SK-N-SH treated with all-trans-retinoic acid at 6 μM for 48 hours (cell line): ENCODE data around the gene STK32B.

Experiments
- ATAC-seq: fragments of 200-7000 bp; cut with Tn5 transposase; 3 replicates; pipeline ENCODE4 v1.9.1; 2020; ENCODE audit warnings: mild to moderate bottlenecking, moderate library complexity
- ARNTL ChIP-seq: fragments of 450-650 bp; formaldehyde crosslinking; IDR thresholded peaks from 2 replicates; pipeline ENCODE4 v1.5.0; 2020; ENCODE audit warnings: low read depth, mild to moderate bottlenecking, moderate library complexity, borderline replicate concordance
- BACH2 ChIP-seq: fragments of 250-450 bp; sonication (Bioruptor Pico); IDR thresholded peaks from 2 replicates; pipeline ENCODE4 v1.9.0; 2021; ENCODE audit warnings: mild to moderate bottlenecking, borderline replicate concordance
- CSDC2 ChIP-seq: fragments of 250-450 bp; sonication (Bioruptor Pico); IDR thresholded peaks from 2 replicates; pipeline ENCODE4 v1.5.0; 2020; ENCODE audit warnings: mild to moderate bottlenecking, moderate library complexity
- ESRRG ChIP-seq: fragments of 250-450 bp; sonication (Bioruptor Pico); IDR thresholded peaks from 2 replicates; pipeline ENCODE4 v1.6.1; 2021; ENCODE audit warnings: mild to moderate bottlenecking
- GLIS3 ChIP-seq: fragments of 250-450 bp; sonication (Bioruptor Pico); IDR thresholded peaks from 2 replicates; pipeline ENCODE4 v1.5.0; 2020; ENCODE audit warnings: mild to moderate bottlenecking, moderate library complexity
- ISL1 ChIP-seq: fragments of 250-450 bp; sonication (Bioruptor Pico); IDR thresholded peaks from 2 replicates; pipeline ENCODE4 v2.1.2; 2022; ENCODE audit warnings: mild to moderate bottlenecking, moderate library complexity
- OSR1 ChIP-seq: fragments of 250-450 bp; sonication (Bioruptor Pico); IDR thresholded peaks from 2 replicates; pipeline ENCODE4 v1.8.0; 2022; ENCODE audit warnings: moderate library complexity, mild to moderate bottlenecking, inconsistent platforms
- PPARA ChIP-seq: fragments of 250-450 bp; sonication (Bioruptor Pico); IDR thresholded peaks from 2 replicates; pipeline ENCODE4 v1.5.0; 2020; ENCODE audit warnings: mild to moderate bottlenecking, borderline replicate concordance
- SNAI2 ChIP-seq: fragments of 250-450 bp; sonication (Bioruptor Pico); IDR thresholded peaks from 2 replicates; pipeline ENCODE4 v1.5.0; 2020; ENCODE audit warnings: mild to moderate bottlenecking, moderate library complexity
- TCF4 ChIP-seq: fragments of 250-450 bp; sonication (Bioruptor Pico); IDR thresholded peaks from 2 replicates; pipeline ENCODE4 v1.8.0; 2021; ENCODE audit warnings: mild to moderate bottlenecking, moderate library complexity, borderline replicate concordance
- TOX ChIP-seq: fragments of 250-450 bp; sonication (Bioruptor Pico); IDR thresholded peaks from 2 replicates; pipeline ENCODE4 v1.8.0; 2021; ENCODE audit warnings: mild to moderate bottlenecking, moderate library complexity, borderline replicate concordance
- ZC3H10 ChIP-seq: fragments of 250-450 bp; sonication (Bioruptor Pico); IDR thresholded peaks from 2 replicates; pipeline ENCODE4 v1.5.1; 2021; ENCODE audit warnings: mild to moderate bottlenecking, moderate library complexity
- ZFP3 ChIP-seq: fragments of 250-450 bp; sonication (Bioruptor Pico); IDR thresholded peaks from 2 replicates; pipeline ENCODE4 v1.5.0; 2020; ENCODE audit warnings: mild to moderate bottlenecking, moderate library complexity
- ZFP30 ChIP-seq: fragments of 450-650 bp; formaldehyde crosslinking; IDR thresholded peaks from 2 replicates; pipeline ENCODE4 v1.5.0; 2022; ENCODE audit warnings: mild to moderate bottlenecking, moderate library complexity
- ZNF565 ChIP-seq: fragments of 450-650 bp; formaldehyde crosslinking; conservative IDR thresholded peaks from 2 replicates; pipeline ENCODE4 v1.5.0; 2020; ENCODE audit warnings: low read depth, mild to moderate bottlenecking, moderate library complexity
- ZNF70 ChIP-seq: fragments of 450-650 bp; formaldehyde crosslinking; IDR thresholded peaks from 2 replicates; pipeline ENCODE4 v1.5.0; 2020; ENCODE audit warnings: mild to moderate bottlenecking, moderate library complexity
- ZNF8 ChIP-seq: fragments of 450-650 bp; formaldehyde crosslinking; IDR thresholded peaks from 2 replicates; pipeline ENCODE4 v1.5.0; 2020; ENCODE audit warnings: mild to moderate bottlenecking, moderate library complexity
- TF ChIP-seq, protein P1 (sequence below): fragments of 250-450 bp; sonication (Bioruptor Pico); IDR thresholded peaks from 2 replicates; pipeline ENCODE4 v1.8.0; 2021; ENCODE audit warnings: low read depth, mild to moderate bottlenecking, moderate library complexity, borderline replicate concordance
- TF ChIP-seq, protein P2 (sequence below): fragments of 250-450 bp; sonication (Bioruptor Pico); IDR thresholded peaks from 2 replicates; pipeline ENCODE4 v1.5.1; 2020; ENCODE audit warnings: low read depth, mild to moderate bottlenecking, moderate library complexity
- TF ChIP-seq, protein P3 (sequence below): fragments of 250-450 bp; sonication (Bioruptor Pico); IDR thresholded peaks from 2 replicates; pipeline ENCODE4 v1.5.1; 2021; ENCODE audit warnings: mild to moderate bottlenecking, moderate library complexity
- TF ChIP-seq, protein P4 (sequence below): fragments of 250-450 bp; sonication (Bioruptor Pico); IDR thresholded peaks from 2 replicates; pipeline ENCODE4 v1.8.0; 2020; ENCODE audit warnings: mild to moderate bottlenecking, moderate library complexity, borderline replicate concordance
- TF ChIP-seq, protein P5 (sequence below): fragments of 250-450 bp; sonication (Bioruptor Pico); IDR thresholded peaks from 2 replicates; pipeline ENCODE4 v1.5.0; 2020; ENCODE audit warnings: mild to moderate bottlenecking, moderate library complexity

Gene STK32B

DNA sequence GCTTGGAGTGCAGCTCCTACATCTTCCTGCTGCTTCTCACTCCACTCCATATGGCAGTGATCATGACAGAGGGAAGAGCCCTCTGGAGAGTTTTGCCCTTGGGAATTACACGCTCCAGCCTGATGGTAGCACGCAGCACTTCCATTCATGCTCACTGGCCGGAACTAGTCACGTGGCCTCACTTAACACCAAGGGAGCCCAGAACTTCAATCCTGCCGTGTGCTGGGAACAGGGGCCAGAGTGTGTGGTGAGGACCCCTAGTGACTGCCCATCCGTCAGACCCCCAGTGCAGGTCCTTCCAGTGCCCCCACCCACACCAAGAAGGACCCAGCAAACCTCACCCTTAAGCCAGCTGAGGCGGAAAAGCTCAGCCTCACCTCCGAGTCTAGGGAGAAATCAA lies 426.3 kb downstream of the STK32B start:
- ATAC-seq = no peak
- TF ChIP-seq ZNF8 (CRISPR knock-in tag) = no peak
- TF ChIP-seq, protein P1, sequence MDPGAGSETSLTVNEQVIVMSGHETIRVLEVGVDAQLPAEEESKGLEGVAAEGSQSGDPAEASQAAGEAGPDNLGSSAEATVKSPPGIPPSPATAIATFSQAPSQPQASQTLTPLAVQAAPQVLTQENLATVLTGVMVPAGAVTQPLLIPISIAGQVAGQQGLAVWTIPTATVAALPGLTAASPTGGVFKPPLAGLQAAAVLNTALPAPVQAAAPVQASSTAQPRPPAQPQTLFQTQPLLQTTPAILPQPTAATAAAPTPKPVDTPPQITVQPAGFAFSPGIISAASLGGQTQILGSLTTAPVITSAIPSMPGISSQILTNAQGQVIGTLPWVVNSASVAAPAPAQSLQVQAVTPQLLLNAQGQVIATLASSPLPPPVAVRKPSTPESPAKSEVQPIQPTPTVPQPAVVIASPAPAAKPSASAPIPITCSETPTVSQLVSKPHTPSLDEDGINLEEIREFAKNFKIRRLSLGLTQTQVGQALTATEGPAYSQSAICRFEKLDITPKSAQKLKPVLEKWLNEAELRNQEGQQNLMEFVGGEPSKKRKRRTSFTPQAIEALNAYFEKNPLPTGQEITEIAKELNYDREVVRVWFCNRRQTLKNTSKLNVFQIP (CRISPR knock-in tag) = no peak
- TF ChIP-seq TOX = no peak
- no peak for TF ChIP-seq ARNTL (CRISPR knock-in tag)
- TF ChIP-seq SNAI2 (CRISPR knock-in tag) = no peak
- no peak for TF ChIP-seq ZFP30 (CRISPR knock-in tag)
- TF ChIP-seq, protein P2, sequence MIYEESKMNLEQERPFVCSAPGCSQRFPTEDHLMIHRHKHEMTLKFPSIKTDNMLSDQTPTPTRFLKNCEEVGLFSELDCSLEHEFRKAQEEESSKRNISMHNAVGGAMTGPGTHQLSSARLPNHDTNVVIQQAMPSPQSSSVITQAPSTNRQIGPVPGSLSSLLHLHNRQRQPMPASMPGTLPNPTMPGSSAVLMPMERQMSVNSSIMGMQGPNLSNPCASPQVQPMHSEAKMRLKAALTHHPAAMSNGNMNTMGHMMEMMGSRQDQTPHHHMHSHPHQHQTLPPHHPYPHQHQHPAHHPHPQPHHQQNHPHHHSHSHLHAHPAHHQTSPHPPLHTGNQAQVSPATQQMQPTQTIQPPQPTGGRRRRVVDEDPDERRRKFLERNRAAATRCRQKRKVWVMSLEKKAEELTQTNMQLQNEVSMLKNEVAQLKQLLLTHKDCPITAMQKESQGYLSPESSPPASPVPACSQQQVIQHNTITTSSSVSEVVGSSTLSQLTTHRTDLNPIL (CRISPR knock-in tag) = no peak
- no peak for TF ChIP-seq PPARA (CRISPR knock-in tag)
- no peak for TF ChIP-seq ISL1 (CRISPR knock-in tag)
- TF ChIP-seq BACH2 = no peak
- TF ChIP-seq CSDC2 = no peak
- no peak for TF ChIP-seq OSR1
- TF ChIP-seq TCF4 (CRISPR knock-in tag) = no peak

DNA sequence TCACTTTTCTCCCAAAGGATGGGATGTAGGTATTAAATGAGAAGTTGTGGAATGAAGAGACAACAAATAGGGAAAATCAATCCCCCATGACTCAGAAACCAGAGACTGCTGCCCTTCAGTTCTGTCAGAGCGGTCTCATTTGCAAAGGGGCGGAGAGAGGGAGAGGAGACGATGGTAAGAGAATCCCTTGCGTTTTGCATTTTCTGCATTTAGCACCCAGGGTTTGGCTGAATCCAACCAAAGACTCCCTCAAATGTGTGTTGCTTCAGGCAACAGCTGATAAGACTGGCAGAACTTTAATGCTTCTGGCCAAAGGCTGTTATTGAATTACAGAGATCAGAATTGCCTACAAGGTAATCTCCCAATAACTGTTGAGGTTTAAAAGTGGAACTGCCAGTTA lies 426.9 kb downstream of the STK32B start:
- no peak for ATAC-seq
- no peak for TF ChIP-seq ZNF70 (CRISPR knock-in tag)
- TF ChIP-seq ZFP3 (CRISPR knock-in tag) = no peak

DNA sequence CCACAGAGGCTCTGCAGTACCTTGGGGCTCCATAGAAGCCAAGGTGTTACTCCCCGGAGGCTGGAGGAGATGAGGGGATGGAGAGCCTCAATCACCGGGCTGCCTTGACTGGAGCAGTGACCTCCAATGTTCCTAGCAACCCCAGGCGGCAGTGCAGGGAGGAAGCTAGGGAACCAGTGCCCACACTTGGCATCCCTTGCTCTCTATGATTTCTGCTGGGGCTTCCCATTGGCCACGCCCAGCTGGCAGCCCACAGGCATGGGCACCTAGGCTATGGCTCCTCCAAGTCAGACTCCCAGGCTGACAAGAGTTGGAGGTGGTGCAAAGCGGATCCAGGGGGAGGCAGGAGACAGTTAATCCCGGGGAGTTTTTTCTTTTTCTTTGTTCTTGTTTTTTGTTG lies 427.4 kb downstream of the STK32B start:
- ATAC-seq = no peak
- TF ChIP-seq GLIS3 = no peak
- TF ChIP-seq PPARA (CRISPR knock-in tag) = no peak
- TF ChIP-seq BACH2 = no peak
- no peak for TF ChIP-seq ZNF565 (CRISPR knock-in tag)
- TF ChIP-seq, protein P3, sequence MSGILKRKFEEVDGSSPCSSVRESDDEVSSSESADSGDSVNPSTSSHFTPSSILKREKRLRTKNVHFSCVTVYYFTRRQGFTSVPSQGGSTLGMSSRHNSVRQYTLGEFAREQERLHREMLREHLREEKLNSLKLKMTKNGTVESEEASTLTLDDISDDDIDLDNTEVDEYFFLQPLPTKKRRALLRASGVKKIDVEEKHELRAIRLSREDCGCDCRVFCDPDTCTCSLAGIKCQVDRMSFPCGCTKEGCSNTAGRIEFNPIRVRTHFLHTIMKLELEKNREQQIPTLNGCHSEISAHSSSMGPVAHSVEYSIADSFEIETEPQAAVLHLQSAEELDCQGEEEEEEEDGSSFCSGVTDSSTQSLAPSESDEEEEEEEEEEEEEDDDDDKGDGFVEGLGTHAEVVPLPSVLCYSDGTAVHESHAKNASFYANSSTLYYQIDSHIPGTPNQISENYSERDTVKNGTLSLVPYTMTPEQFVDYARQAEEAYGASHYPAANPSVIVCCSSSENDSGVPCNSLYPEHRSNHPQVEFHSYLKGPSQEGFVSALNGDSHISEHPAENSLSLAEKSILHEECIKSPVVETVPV = no peak
- no peak for TF ChIP-seq ESRRG (CRISPR knock-in tag)
- no peak for TF ChIP-seq ZC3H10 (CRISPR knock-in tag)
- TF ChIP-seq, protein P4, sequence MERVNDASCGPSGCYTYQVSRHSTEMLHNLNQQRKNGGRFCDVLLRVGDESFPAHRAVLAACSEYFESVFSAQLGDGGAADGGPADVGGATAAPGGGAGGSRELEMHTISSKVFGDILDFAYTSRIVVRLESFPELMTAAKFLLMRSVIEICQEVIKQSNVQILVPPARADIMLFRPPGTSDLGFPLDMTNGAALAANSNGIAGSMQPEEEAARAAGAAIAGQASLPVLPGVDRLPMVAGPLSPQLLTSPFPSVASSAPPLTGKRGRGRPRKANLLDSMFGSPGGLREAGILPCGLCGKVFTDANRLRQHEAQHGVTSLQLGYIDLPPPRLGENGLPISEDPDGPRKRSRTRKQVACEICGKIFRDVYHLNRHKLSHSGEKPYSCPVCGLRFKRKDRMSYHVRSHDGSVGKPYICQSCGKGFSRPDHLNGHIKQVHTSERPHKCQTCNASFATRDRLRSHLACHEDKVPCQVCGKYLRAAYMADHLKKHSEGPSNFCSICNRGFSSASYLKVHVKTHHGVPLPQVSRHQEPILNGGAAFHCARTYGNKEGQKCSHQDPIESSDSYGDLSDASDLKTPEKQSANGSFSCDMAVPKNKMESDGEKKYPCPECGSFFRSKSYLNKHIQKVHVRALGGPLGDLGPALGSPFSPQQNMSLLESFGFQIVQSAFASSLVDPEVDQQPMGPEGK = no peak
- TF ChIP-seq, all 23 proteins: peak for 0

DNA sequence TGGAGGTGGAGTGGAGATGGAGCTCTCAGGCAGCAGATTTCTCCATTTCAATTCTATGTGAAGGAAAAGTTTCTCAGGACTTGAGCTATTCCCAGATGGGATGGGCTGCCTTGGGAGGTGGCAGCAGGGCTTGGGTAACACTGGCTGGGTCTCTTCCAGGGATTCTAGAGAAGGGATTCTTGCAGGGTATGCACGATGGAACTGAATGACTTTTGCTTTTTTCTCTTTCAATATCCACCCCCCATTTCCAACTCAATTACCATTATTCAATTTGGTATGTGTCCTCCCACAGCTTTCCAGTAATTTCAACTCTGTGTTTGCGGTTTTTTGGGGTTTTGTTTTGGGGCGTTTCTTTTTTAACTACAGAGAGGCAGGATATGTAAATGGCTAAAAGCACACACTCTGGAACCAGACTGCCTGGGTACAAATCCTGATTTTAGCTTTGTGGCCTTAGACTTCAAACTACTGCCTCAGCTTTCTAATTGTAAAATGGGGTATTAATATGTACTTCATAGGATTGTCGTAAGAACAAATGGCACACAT lies 428.3 kb downstream of the STK32B start:
- TF ChIP-seq OSR1 = no peak
- ATAC-seq = no peak

DNA sequence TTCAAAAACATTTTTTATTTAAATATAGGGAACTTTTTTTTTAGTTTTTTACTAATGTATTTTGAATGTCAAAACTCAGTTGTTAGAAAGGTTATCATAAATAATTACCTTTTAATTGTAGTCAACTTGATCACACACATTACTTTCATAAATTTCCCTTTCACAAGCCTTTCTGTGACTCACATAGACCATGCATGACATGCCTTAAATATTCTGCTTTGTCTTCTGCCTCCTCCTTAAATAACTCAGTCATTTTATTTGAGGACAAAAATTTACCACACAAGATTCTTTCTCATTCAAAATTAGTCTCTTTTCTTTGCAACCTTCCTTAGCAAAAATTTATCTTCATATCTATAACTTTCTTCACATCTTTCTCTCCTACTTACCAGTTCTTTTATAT lies 437.1 kb downstream of the STK32B start:
- no peak for ATAC-seq
- TF ChIP-seq, protein P5, sequence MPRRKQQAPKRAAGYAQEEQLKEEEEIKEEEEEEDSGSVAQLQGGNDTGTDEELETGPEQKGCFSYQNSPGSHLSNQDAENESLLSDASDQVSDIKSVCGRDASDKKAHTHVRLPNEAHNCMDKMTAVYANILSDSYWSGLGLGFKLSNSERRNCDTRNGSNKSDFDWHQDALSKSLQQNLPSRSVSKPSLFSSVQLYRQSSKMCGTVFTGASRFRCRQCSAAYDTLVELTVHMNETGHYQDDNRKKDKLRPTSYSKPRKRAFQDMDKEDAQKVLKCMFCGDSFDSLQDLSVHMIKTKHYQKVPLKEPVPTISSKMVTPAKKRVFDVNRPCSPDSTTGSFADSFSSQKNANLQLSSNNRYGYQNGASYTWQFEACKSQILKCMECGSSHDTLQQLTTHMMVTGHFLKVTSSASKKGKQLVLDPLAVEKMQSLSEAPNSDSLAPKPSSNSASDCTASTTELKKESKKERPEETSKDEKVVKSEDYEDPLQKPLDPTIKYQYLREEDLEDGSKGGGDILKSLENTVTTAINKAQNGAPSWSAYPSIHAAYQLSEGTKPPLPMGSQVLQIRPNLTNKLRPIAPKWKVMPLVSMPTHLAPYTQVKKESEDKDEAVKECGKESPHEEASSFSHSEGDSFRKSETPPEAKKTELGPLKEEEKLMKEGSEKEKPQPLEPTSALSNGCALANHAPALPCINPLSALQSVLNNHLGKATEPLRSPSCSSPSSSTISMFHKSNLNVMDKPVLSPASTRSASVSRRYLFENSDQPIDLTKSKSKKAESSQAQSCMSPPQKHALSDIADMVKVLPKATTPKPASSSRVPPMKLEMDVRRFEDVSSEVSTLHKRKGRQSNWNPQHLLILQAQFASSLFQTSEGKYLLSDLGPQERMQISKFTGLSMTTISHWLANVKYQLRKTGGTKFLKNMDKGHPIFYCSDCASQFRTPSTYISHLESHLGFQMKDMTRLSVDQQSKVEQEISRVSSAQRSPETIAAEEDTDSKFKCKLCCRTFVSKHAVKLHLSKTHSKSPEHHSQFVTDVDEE (CRISPR knock-in tag) = no peak
- TF ChIP-seq, all 23 proteins: peak for 0
